Kidney (tissue), 14 donors: ENCODE measurements around the gene PRM3. TPM values are rescaled to one million over a fixed set of nuclear protein-coding genes. Genes with fewer than 3 reads are reported as not detected.

Experiments used
- DNase-seq, 5 donors: peaks; one replicate each; pipeline ENCODE4 v3.0.0-alpha.2; 2013 to 2020
- FAIRE-seq: peaks from 2 replicates; lab custom pipeline; 2012; peaks lifted over from hg19 to GRCh38; lab: Jason Lieb, UNC
- H3K27ac ChIP-seq, 2 donors: one replicate each; pipeline ENCODE4 v1.7.0; 2013; ENCODE audit warnings: low read depth in 2 of 2, low read length in 2 of 2, inconsistent platforms in 1 of 2
- H3K27me3 ChIP-seq: one replicate; pipeline ENCODE4 v1.7.1; 2013; ENCODE audit warnings: low read length, inconsistent platforms; ENCODE audit not compliant: control insufficient read depth, insufficient read depth
- H3K36me3 ChIP-seq, 3 donors: one replicate each; pipeline versions ENCODE4 v1.7.0 to v1.7.1; 2013; ENCODE audit warnings: low read length in 3 of 3, control low read depth in 1 of 3, inconsistent platforms in 1 of 3; ENCODE audit not compliant: insufficient read depth in 3 of 3, control insufficient read depth in 2 of 3
- H3K4me1 ChIP-seq, 3 donors: one replicate each; pipeline versions ENCODE4 v1.7.0 to v1.7.1; 2013; ENCODE audit warnings: low read length in 3 of 3, inconsistent platforms in 1 of 3, low read depth in 1 of 3; ENCODE audit not compliant: control insufficient read depth in 2 of 3, insufficient read depth in 2 of 3
- H3K4me3 ChIP-seq, 3 donors: one replicate each; pipeline versions ENCODE4 v1.7.0 to v1.8.1; 2013; ENCODE audit warnings: low read length in 3 of 3, control low read depth in 1 of 3, inconsistent platforms in 1 of 3
- H3K9ac ChIP-seq, 3 donors: one replicate each; pipeline versions ENCODE4 v1.7.0 to v1.7.1; 2013; ENCODE audit warnings: low read length in 3 of 3, control low read depth in 1 of 3, inconsistent platforms in 1 of 3
- H3K9me3 ChIP-seq, 3 donors: one replicate each; pipeline versions ENCODE4 v1.7.0 to v1.7.1; 2013; ENCODE audit warnings: low read length in 3 of 3, control low read depth in 1 of 3, inconsistent platforms in 1 of 3; ENCODE audit not compliant: control insufficient read depth in 2 of 3, insufficient read depth in 1 of 3
- intact Hi-C: fragments of 100-400 bp; cut with DNase I; formaldehyde crosslinking; loops from one replicate; pipeline ENCODE4 v1.11.1; 2022
- polyA plus RNA-seq: library from polyadenylated mRNA; stranded (reverse); fragments of 350-450 nt; fragmentation: Illumina TruSeq; extraction: RNeasy Lipid Tissue Mini Kit (QIAGEN cat#74804); gene quantifications from one replicate; pipeline ENCODE4 v1.2.3, GENCODE V29; 2014; ENCODE audit warnings: low read depth, low replicate concordance; ENCODE audit not compliant: insufficient read depth
- total RNA-seq: library from RNA; stranded (reverse); fragmentation: NEBNext Ultra II Directional; extraction: Animal tissue kit (Norgen Biotek cat#: 25700); gene quantifications from one replicate; pipeline ENCODE4 v1.2.1, GENCODE V29; 2021
- TF ChIP-seq, protein P1 (sequence below): IDR thresholded peaks from 3 replicates; pipeline ENCODE4 v1.5.1; 2012; ENCODE audit warnings: mild to moderate bottlenecking, moderate library complexity, borderline replicate concordance; ENCODE audit not compliant: insufficient read depth; ENCODE audit errors: extremely low read depth
- donor health status: control.
- donor health status: control.
- donor health status: control.
- donor health status: control.
- donor health status: control.
- donor health status: DM: yes; HTN: yes; CAD: no.
- donor health status: Normal renal cell carcinoma (clear cell type).

PRM3 gene
- total and polyA plus RNA-seq, 2 donors from 2014 or later = not detected

DNA sequence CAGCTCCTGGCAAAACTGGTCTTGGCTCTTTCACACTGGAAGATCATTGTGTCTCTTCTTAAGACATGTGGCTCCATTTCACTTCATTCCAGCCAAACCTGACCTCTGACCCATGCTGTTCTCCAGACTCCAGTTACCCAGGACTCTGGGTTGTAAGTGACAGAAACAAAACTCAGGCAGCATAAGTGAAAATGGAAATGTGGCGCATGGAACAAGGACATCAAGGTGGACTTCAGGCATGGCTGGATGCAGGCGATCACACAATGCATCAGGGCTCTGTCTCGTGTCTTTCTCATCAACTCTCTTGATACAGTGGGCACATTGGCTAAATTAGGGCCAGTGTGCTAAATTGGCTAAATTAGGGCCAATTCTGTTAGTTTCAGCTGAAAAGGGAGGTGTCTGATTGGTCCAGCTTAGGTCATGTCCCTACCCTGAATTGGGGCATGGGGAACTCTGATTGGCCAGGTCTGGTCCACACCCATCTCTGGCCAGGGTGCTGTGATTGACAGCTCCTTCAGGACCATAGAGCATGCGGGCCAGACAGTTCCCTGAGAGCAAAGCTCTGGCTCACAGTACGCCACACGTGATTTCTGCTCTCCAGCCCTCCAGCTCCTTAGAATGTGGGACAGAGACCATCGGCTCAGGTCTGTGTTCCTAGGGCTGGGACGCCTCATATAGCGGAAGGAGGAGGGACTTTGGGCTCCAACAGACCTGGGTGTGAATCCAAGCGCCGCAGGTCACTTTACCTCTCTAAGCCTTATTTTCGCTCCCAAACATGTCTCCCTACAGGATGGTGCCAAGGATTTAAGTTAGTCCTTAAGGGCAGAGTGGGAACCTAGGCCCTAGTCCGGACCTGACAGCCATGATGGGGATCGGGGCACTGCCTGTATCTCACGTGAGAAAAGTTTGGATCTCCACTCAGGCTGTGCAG lies 34.9 kb downstream of the PRM3 start:
- Histone ChIP-seq H3K9me3 (no peaks in the 10 kb centered on the region), H3K4me3 (no peak overlapping the region), H3K4me1 (peaks cover 0 to 3% (median 0%) of the 10 kb centered on the region in 3 donors), H3K36me3 (no peaks in the 10 kb centered on the region), H3K9ac (no peak overlapping the region), H3K27me3 (no peaks in the 10 kb centered on the region), H3K27ac (no peak overlapping the region)
- TF ChIP-seq, protein P1, sequence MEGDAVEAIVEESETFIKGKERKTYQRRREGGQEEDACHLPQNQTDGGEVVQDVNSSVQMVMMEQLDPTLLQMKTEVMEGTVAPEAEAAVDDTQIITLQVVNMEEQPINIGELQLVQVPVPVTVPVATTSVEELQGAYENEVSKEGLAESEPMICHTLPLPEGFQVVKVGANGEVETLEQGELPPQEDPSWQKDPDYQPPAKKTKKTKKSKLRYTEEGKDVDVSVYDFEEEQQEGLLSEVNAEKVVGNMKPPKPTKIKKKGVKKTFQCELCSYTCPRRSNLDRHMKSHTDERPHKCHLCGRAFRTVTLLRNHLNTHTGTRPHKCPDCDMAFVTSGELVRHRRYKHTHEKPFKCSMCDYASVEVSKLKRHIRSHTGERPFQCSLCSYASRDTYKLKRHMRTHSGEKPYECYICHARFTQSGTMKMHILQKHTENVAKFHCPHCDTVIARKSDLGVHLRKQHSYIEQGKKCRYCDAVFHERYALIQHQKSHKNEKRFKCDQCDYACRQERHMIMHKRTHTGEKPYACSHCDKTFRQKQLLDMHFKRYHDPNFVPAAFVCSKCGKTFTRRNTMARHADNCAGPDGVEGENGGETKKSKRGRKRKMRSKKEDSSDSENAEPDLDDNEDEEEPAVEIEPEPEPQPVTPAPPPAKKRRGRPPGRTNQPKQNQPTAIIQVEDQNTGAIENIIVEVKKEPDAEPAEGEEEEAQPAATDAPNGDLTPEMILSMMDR = no peak
- FAIRE-seq (no peak), DNase-seq (no peak)
- intact Hi-C loops = no loop called here

DNA sequence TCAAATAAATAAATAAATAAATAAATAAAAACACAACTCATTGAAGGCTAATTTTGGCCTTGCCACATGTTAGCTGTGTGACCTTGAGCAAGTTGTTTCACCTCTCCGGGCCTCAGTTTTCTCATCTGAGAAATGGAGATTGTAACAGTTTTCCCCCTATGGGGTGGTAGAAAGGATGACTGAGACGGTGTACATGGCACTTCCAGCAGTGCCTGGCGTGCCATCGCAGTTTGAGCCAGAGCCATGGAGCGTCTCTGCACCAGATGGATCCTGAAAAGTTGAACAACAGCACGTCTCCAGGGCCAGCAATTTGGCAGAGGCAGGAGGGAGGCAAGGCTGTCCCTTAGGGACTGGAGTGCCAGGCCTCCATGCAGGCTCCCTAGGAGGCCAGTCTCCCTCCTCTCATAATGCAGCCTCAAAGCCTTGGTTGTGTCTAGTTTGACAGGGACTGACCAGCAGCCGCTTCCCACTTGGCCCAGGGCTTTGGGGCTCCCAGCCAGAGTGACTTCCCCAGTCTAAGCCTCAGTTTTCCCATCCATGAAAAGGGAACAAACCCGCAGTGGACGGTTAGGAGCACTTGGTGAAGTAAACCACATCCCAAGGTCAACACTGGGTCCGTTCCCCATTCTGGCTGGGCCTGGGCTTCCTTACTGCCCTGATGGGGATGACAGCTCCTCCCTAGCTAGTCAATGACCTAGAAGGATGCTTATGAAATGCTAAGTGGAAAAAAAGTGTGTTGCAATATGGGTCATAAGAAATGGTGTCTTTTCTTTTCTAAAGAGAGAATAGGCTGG lies 36.8 kb downstream of the PRM3 start:
- intact Hi-C loops = no loop called here
- Histone ChIP-seq H3K27ac (no peak overlapping the region), H3K4me1 (peaks cover 0 to 5% (median 0%) of the 10 kb centered on the region in 3 donors), H3K9ac (no peak overlapping the region), H3K27me3 (no peaks in the 10 kb centered on the region), H3K36me3 (no peaks in the 10 kb centered on the region), H3K4me3 (no peak overlapping the region), H3K9me3 (no peaks in the 10 kb centered on the region)
- no peak for FAIRE-seq
- no peak for DNase-seq
- TF ChIP-seq, protein P1 = no peak

DNA sequence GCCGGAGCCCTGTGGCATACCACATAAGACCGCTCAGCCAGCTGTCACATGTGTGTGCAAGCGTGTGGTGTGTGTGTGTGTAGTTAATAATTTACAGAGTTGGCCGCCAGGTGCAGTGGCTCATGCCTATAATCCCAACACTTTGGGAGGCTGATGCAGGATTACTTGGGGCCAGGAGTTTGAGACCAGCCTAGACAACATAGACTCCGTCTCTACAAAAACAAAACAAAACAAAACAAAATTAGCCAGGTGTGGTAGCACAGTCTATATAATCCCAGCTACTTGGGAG lies 37.8 kb downstream of the PRM3 start:
- TF ChIP-seq, protein P1 = no peak
- no peaks in the 10 kb centered on the region for H3K27me3 ChIP-seq
- no peak overlapping the region for H3K4me3 ChIP-seq
- DNase-seq (peak in 3 of 5 donors; percentile 57 to 67 (median 59)), FAIRE-seq (no peak)
- H3K4me1 ChIP-seq = peaks cover 0 to 5% (median 0%) of the 10 kb centered on the region in 3 donors
- intact Hi-C loops = no loop called here
- H3K9me3 ChIP-seq = no peaks in the 10 kb centered on the region
- H3K27ac ChIP-seq = no peak overlapping the region
- H3K9ac ChIP-seq = no peak overlapping the region
- H3K36me3 ChIP-seq = no peaks in the 10 kb centered on the region
